Measurements from ENCODE around the gene C9orf85. TPM values are rescaled to one million over a fixed set of nuclear protein-coding genes. Genes with fewer than 3 reads are reported as not detected.
A peak's percentile ranks its signal among the peaks of the same experiment; 100 is the strongest.

C9orf85 gene
- total and polyA plus RNA-seq, 2 of the 8 experiments (the other 6 are each of a cell fraction or from before 2014, with no cell fraction given), result 6.3 to 14.5 TPM

DNA sequence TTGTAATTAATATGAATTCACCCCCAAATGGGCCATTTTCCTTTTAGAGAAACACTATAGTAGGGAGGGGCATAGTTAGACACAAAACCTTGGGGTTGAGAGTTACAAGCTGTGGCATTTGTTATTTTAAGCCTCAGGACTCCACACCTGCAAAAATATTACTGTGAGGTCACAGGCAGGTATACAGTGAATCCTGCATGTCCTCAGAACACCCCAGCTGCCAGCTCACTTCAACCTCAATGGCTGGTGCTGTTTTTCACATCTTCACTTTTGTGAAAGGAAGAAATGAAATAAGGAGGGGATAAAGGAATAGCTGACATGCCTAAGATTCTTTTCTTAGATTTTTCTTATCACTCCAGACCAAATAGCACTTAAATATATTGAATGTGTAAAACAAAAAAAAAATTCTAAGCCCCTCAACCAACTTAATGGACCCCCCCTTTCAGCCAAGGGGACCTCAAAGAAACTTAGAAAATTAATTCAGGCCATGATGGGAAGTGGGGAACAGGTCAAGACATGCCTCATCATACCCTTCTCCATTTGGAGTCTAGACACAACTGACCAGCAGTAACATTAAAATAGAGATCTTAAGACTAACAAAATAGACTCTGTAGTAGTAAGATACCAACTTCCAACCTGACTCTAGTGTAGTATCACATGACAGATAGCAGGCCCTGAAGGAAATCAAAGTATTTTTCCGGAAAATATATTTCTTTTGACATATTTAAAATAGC is 9.2 kb downstream of the C9orf85 start:
- no peak overlapping the region; the same call in 1 of the 2 replicates for H2AK5ac ChIP-seq (ENCODE audit: low read depth, low read length)
- H3K4me2 ChIP-seq (ENCODE audit: insufficient read depth in 1 of 2, low read depth in 2 of 2, low read length in 2 of 2), result peak overlapping the region; percentile 46 to 58
- H3K79me1 ChIP-seq (ENCODE audit: low read depth, low read length), result peaks cover 3% of the 10 kb centered on the region; the same call in 1 of the 2 replicates
- peaks cover 4 to 12% (median 9%) of the 10 kb centered on the region in 4 experiments; a peak in 6 of 7 replicates for H3K4me1 ChIP-seq (replicated peaks in 1 of 4; ENCODE audit: control insufficient read depth in 3 of 4, insufficient read depth in 4 of 4, low read length in 3 of 4)
- ChIA-PET POLR2A (ENCODE audit: partially characterized antibody) (interaction anchor here (0.7 to 5.5 kb wide), 18 partner anchors 9 to 104 kb away, joined by 3 to 73 read pairs (median 4); partner anchors contain the start of genes ABHD17B and C9orf85), CTCF (ENCODE audit: partially characterized antibody) (interaction anchor here (1.2 to 1.5 kb wide), 2 partner anchors 8 to 28 kb away, joined by 3 to 4 read pairs; no protein-coding TSS in a partner anchor)
- FAIRE-seq (peak; percentile 62), DNase-seq (ENCODE audit: low read depth in 1 of 2, low spot score in 2 of 2) (no peak)
- H3K9me3 ChIP-seq (ENCODE audit: insufficient read depth in 2 of 2, low read depth in 1 of 2, low read length in 1 of 2), result peaks cover 12 to 17% of the 10 kb centered on the region in 2 experiments; a peak in 3 of 4 replicates
- 0% methylated on average over 1 of the region's 1 CpG; no CpG with 5 or more reads in 1 of the 2 experiments for WGBS, 2 experiments (ENCODE audit: extremely low coverage in 1 of 2, insufficient coverage in 1 of 2, insufficient read length in 1 of 2, insufficient replicate concordance in 2 of 2, low coverage in 1 of 2, low lambda C conversion rate in 2 of 2, missing lambda C conversion rate in 1 of 2)
- H3K9ac ChIP-seq (replicated peaks in 1 of 4; ENCODE audit: extremely low read depth in 1 of 4, low read depth in 3 of 4, low read length in 3 of 4), result peak overlapping the region in 1 of 4 experiments; percentile 49; a peak in 2 of 7 replicates
- H3K14ac ChIP-seq (ENCODE audit: insufficient read length), result no peak overlapping the region
- H2BK15ac ChIP-seq (ENCODE audit: low read length), result no peak overlapping the region
- H2BK120ac ChIP-seq (replicated peaks; ENCODE audit: low read depth, low read length), result peak overlapping the region; percentile 86
- H2BK12ac ChIP-seq (ENCODE audit: low read depth, low read length), result peak overlapping the region; percentile 77
- peak overlapping the region; percentile 1 for H4K91ac ChIP-seq (replicated peaks; ENCODE audit: insufficient read length, low read length)
- peak overlapping the region; percentile 85; the same call in 1 of the 2 replicates for H2BK5ac ChIP-seq (ENCODE audit: low read depth, low read length)
- H3K4ac ChIP-seq (replicated peaks; ENCODE audit: insufficient read length, low read depth, low read length), result peak overlapping the region; percentile 74
- H2AFZ ChIP-seq (ENCODE audit: low read length), result no peak overlapping the region
- peaks cover 11 to 75% of the 10 kb centered on the region in 2 experiments; a peak in 3 of 4 replicates for H3K79me2 ChIP-seq (ENCODE audit: control insufficient read depth in 1 of 2, insufficient read depth in 2 of 2, low read length in 2 of 2)
- peak overlapping the region; percentile 47 for H3K56ac ChIP-seq (replicated peaks; ENCODE audit: insufficient read length, low read depth, low read length)
- 0 out of 2 replicates have a peak overlapping the region, but pooled peaks have one; percentile 67 for H3K18ac ChIP-seq (ENCODE audit: extremely low read depth, low read length)
- peaks cover 0 to 12% (median 5%) of the 10 kb centered on the region in 4 experiments; a peak in 3 of 8 replicates for H3K36me3 ChIP-seq (ENCODE audit: control insufficient read depth in 2 of 4, insufficient read depth in 4 of 4, low read length in 3 of 4)
- peak overlapping the region; percentile 92 for H4K5ac ChIP-seq (ENCODE audit: insufficient read length, low read depth, low read length)
- H3K4me3 ChIP-seq (ENCODE audit: extremely low read depth in 1 of 4, insufficient read depth in 2 of 4, low read depth in 3 of 4, low read length in 4 of 4), result peak overlapping the region in 1 of 4 experiments; percentile 31; a peak in 2 of 8 replicates
- H4K20me1 ChIP-seq (replicated peaks in 1 of 2; ENCODE audit: control insufficient read depth in 1 of 2, insufficient read depth in 2 of 2, low read length in 2 of 2), result no peaks in the 10 kb centered on the region
- H3K27me3 ChIP-seq (replicated peaks in 1 of 4; ENCODE audit: control insufficient read depth in 3 of 4, extremely low read depth in 1 of 4, insufficient read depth in 3 of 4, low read length in 3 of 4), result no peaks in the 10 kb centered on the region
- TF ChIP-seq TEAD4 (IDR thresholded peaks at IDR 0.05; ENCODE audit: low read depth, low read length) (0 out of 2 replicates have a peak, but pooled peaks have one; percentile 33), KDM5A (IDR thresholded peaks at IDR 0.05; ENCODE audit: low read length) (no peak), CHD1 (IDR thresholded peaks at IDR 0.05; ENCODE audit: low read depth, low read length) (no peak), SP1 (IDR thresholded peaks at IDR 0.05; ENCODE audit: low read depth, low read length) (no peak), ATF2 (IDR thresholded peaks at IDR 0.05; ENCODE audit: low read length) (0 out of 2 replicates have a peak, but pooled peaks have one; percentile 50), MAFK (IDR thresholded peaks at IDR 0.05; ENCODE audit: low read depth, low read length) (no peak)
- TF ChIP-seq, protein P1, sequence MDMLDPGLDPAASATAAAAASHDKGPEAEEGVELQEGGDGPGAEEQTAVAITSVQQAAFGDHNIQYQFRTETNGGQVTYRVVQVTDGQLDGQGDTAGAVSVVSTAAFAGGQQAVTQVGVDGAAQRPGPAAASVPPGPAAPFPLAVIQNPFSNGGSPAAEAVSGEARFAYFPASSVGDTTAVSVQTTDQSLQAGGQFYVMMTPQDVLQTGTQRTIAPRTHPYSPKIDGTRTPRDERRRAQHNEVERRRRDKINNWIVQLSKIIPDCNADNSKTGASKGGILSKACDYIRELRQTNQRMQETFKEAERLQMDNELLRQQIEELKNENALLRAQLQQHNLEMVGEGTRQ (IDR thresholded peaks at IDR 0.05; ENCODE audit: low read length), result no peak
- H3K27ac ChIP-seq (ENCODE audit: low read depth, low read length), result peak overlapping the region; percentile 76; the same call in 1 of the 2 replicates
- H3K23me2 ChIP-seq (ENCODE audit: low read depth, low read length), result no peaks in the 10 kb centered on the region
- no peak overlapping the region for H3K23ac ChIP-seq (ENCODE audit: insufficient read length)
- no peak overlapping the region for H4K8ac ChIP-seq (ENCODE audit: extremely low read depth, insufficient read depth, low read length)
- H2BK20ac ChIP-seq (ENCODE audit: low read length), result peak overlapping the region; percentile 88; the same call in 1 of the 2 replicates
